WI38 (cell line): Measurements from ENCODE around the gene CSNK1G1.

Experiments used
- H3K4me3 ChIP-seq: 2 replicates; pipeline ENCODE4 v1.5.1; 2011; ENCODE audit warnings: low read depth, mild to moderate bottlenecking, control low read depth, low read length
- CTCF ChIP-seq: IDR thresholded peaks from 2 replicates; pipeline ENCODE4 v1.5.1; 2012; ENCODE audit warnings: low read depth, mild to moderate bottlenecking, control low read depth, low read length

CSNK1G1 gene

GRCh38 chr15:64247906-64248541, 107.9 kb downstream of the CSNK1G1 start:
- no peak overlapping the region for H3K4me3 ChIP-seq
- no peak for TF ChIP-seq CTCF

- no peak overlapping the region for H3K4me3 ChIP-seq
- TF ChIP-seq CTCF = no peak
Measured at GRCh38 chr15:64247535-64247905, 108.5 kb downstream of the CSNK1G1 start.

- no peak for TF ChIP-seq CTCF
- no peak overlapping the region for H3K4me3 ChIP-seq
Measured at GRCh38 chr15:64246364-64247189, 109.4 kb downstream of the CSNK1G1 start.

- no peak for TF ChIP-seq CTCF
- no peak overlapping the region for H3K4me3 ChIP-seq
Measured at GRCh38 chr15:64245405-64245804, 110.6 kb downstream of the CSNK1G1 start.

- TF ChIP-seq CTCF = no peak
- no peak overlapping the region for H3K4me3 ChIP-seq
Measured at GRCh38 chr15:64237677-64238076, 118.3 kb downstream of the CSNK1G1 start.

- no peak for TF ChIP-seq CTCF
- no peak overlapping the region for H3K4me3 ChIP-seq
Measured at GRCh38 chr15:64236156-64236894, 119.6 kb downstream of the CSNK1G1 start.

- H3K4me3 ChIP-seq = no peak overlapping the region
- no peak for TF ChIP-seq CTCF
Measured at GRCh38 chr15:64235552-64235951, 120.4 kb downstream of the CSNK1G1 start.
